MCF 10A (cell line): Measurements from ENCODE around the gene EPHA6. TPM values are rescaled to one million over a fixed set of nuclear protein-coding genes. Genes with fewer than 3 reads are reported as not detected.

Experiments used
- BruUV-seq: library from RNA; stranded (reverse); fragments of 400-500 nt; replicated peaks from 2 replicates; lab custom pipeline; 2021; lab: Mats Ljungman, UMichigan
- CTCF ChIA-PET: fragments of 300-600 bp; sonication (Branson Sonifier 250); formaldehyde crosslinking; extraction: SDS; loops from one replicate; lab custom pipeline; 2021; ENCODE audit warnings: antibody characterized with exemption, inconsistent platforms; lab: Yijun Ruan, JAX
- POLR2A ChIA-PET: fragments of 300-600, 350-650 bp; sonication (Branson Sonifier 250); formaldehyde crosslinking; extraction: SDS; loops from one replicate; lab custom pipeline; 2020; ENCODE audit warnings: antibody characterized with exemption, inconsistent platforms; lab: Yijun Ruan, JAX
- DNase-seq: peaks from one replicate; pipeline ENCODE4 v3.0.0-alpha.2; 2018; ENCODE audit not compliant: unreplicated experiment
- H3K27ac Mint-ChIP-seq: one replicate; pipeline ENCODE4 v1.8.0; 2022; ENCODE audit warnings: mild to moderate bottlenecking, low read depth, mixed read lengths; ENCODE audit not compliant: unreplicated experiment
- H3K27me3 Mint-ChIP-seq: one replicate; pipeline ENCODE4 v1.8.0; 2022; ENCODE audit warnings: mixed read lengths; ENCODE audit not compliant: insufficient read depth, unreplicated experiment
- H3K36me3 Mint-ChIP-seq: one replicate; pipeline ENCODE4 v1.8.0; 2022; ENCODE audit warnings: mild to moderate bottlenecking, moderate library complexity, mixed read lengths; ENCODE audit not compliant: insufficient read depth, unreplicated experiment
- H3K4me1 Mint-ChIP-seq: one replicate; pipeline ENCODE4 v1.8.0; 2022; ENCODE audit warnings: mixed read lengths; ENCODE audit not compliant: insufficient read depth, unreplicated experiment
- H3K4me3 Mint-ChIP-seq: one replicate; pipeline ENCODE4 v1.8.0; 2022; ENCODE audit warnings: mild to moderate bottlenecking, moderate library complexity, mixed read lengths; ENCODE audit not compliant: unreplicated experiment
- H3K9me3 Mint-ChIP-seq: one replicate; pipeline ENCODE4 v1.8.0; 2022; ENCODE audit warnings: mixed read lengths; ENCODE audit not compliant: unreplicated experiment
- intact Hi-C: fragments of 100-400 bp; cut with micrococcal nuclease; formaldehyde crosslinking; loops from 2 replicates; pipeline ENCODE4 v1.14.1; 2022
- total RNA-seq: library from RNA; stranded (reverse); gene quantifications from 2 replicates; pipeline ENCODE4 v1.2.3, GENCODE V29; 2022
- TF ChIP-seq, protein P1 (sequence below): fragments of 200-600 bp; IDR thresholded peaks from one replicate; pipeline ENCODE4 v1.8.0; 2022; ENCODE audit warnings: antibody characterized with exemption, mild to moderate bottlenecking; ENCODE audit not compliant: unreplicated experiment

Gene EPHA6
- total RNA-seq, 1 experiment from 2014 or later = 0.33 TPM

DNA sequence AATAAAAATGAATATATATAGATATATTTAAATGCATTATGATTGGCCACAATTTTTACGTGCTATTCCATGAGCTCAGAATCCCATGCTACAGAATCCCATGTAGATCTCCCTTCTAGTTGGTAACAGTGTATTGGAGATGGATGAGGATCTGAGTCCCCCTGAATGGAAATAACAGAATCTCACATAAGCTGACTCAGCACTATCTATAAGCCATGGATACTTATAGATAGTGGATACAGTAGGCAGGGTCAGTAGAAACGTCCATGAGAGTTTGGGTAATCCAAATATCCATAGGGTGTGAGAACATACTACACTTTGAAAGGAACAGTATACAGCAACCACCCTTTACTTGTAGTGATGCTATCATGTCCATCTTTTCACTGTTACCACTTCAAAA lies 375.4 kb downstream of the EPHA6 start:
- TF ChIP-seq, protein P1, sequence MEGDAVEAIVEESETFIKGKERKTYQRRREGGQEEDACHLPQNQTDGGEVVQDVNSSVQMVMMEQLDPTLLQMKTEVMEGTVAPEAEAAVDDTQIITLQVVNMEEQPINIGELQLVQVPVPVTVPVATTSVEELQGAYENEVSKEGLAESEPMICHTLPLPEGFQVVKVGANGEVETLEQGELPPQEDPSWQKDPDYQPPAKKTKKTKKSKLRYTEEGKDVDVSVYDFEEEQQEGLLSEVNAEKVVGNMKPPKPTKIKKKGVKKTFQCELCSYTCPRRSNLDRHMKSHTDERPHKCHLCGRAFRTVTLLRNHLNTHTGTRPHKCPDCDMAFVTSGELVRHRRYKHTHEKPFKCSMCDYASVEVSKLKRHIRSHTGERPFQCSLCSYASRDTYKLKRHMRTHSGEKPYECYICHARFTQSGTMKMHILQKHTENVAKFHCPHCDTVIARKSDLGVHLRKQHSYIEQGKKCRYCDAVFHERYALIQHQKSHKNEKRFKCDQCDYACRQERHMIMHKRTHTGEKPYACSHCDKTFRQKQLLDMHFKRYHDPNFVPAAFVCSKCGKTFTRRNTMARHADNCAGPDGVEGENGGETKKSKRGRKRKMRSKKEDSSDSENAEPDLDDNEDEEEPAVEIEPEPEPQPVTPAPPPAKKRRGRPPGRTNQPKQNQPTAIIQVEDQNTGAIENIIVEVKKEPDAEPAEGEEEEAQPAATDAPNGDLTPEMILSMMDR = no peak
- ChIA-PET POLR2A (no interaction called here), CTCF (no interaction called here)
- no peak overlapping the region for H3K27ac Mint-ChIP-seq
- DNase-seq = no peak
- intact Hi-C loops = no loop called here
- no TSS peak for BruUV-seq
- H3K27me3 Mint-ChIP-seq = no peaks in the 10 kb centered on the region
- peaks cover 5% of the 10 kb centered on the region for H3K4me1 Mint-ChIP-seq
- no peak overlapping the region for H3K4me3 Mint-ChIP-seq
- H3K36me3 Mint-ChIP-seq = no peaks in the 10 kb centered on the region
- H3K9me3 Mint-ChIP-seq = no peaks in the 10 kb centered on the region

DNA sequence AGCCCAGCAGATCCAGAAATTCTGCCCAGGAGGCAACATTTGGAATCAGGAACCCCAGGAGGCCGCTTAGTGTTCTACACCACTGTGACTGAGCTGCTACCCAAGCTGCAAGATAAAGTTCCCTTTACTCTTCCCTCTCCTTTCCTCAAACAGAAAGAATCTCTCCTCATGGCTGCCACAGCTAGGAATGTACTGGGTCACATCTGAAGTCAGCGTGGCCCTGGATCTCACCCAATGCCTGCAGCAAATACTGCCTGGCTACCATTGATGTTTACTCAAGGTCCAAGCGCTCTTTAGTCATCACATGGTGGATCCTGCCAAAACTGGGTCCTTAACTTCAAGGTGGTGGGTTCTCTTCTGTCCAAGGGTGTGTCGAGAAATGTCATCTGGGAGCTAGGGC lies 382.7 kb downstream of the EPHA6 start:
- no peaks in the 10 kb centered on the region for H3K9me3 Mint-ChIP-seq
- H3K27ac Mint-ChIP-seq = no peak overlapping the region
- no TSS peak for BruUV-seq
- no peaks in the 10 kb centered on the region for H3K27me3 Mint-ChIP-seq
- no peak for DNase-seq
- TF ChIP-seq, protein P1 = no peak
- no peak overlapping the region for H3K4me3 Mint-ChIP-seq
- no peaks in the 10 kb centered on the region for H3K4me1 Mint-ChIP-seq
- POLR2A ChIA-PET = no interaction called here
- CTCF ChIA-PET = no interaction called here
- no peaks in the 10 kb centered on the region for H3K36me3 Mint-ChIP-seq
- intact Hi-C loops = no loop called here

DNA sequence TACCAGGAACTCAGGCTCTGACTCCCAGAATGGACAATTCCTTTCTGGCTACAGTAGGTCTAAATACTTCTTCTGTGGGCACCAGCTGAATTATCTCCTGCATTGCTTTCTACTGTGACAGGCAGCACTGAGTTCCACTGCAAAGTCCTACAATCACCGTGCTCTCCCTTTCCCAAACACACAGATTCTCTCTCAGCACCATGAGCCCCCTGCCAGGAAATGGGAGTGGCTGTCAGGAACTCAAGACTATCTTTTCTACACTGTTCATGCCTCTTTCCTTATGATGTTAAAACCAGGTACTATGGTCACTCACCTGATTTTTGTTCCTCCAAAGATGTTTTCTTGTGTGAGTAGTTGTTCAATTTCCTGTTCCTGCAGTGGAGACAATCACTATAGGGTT lies 383.4 kb downstream of the EPHA6 start:
- H3K4me3 Mint-ChIP-seq = no peak overlapping the region
- H3K27ac Mint-ChIP-seq = no peak overlapping the region
- H3K4me1 Mint-ChIP-seq = no peaks in the 10 kb centered on the region
- no peak for DNase-seq
- ChIA-PET POLR2A (interaction anchor here (0.7 kb wide), 1 partner anchor 135 kb away, joined by 3 read pairs; no protein-coding TSS in a partner anchor), CTCF (no interaction called here)
- intact Hi-C loops = no loop called here
- H3K9me3 Mint-ChIP-seq = no peaks in the 10 kb centered on the region
- TF ChIP-seq, protein P1 = no peak
- no peaks in the 10 kb centered on the region for H3K36me3 Mint-ChIP-seq
- no TSS peak for BruUV-seq
- H3K27me3 Mint-ChIP-seq = no peaks in the 10 kb centered on the region

- Mint-ChIP-seq H3K4me3 (no peak overlapping the region), H3K36me3 (no peaks in the 10 kb centered on the region)
- TF ChIP-seq, protein P1 = no peak
Measured at GRCh38 chr3:97200387-97200786, 386.0 kb downstream of the EPHA6 start.

More at GRCh38 chr3:97200387-97200786, 386.0 kb downstream of the EPHA6 start:
- no peak for DNase-seq
- Mint-ChIP-seq H3K9me3 (no peaks in the 10 kb centered on the region), H3K27ac (no peak overlapping the region), H3K27me3 (no peaks in the 10 kb centered on the region), H3K4me1 (no peaks in the 10 kb centered on the region)
- POLR2A ChIA-PET = no interaction called here
- intact Hi-C loops = no loop called here
- no TSS peak for BruUV-seq
- CTCF ChIA-PET = no interaction called here
